GM12874 (cell line): ENCODE results near the gene MRPL24.

Experiments used
- TF ChIP-seq, protein P1 (sequence below): IDR thresholded peaks from 2 replicates; pipeline ENCODE4 v1.5.1; 2011; ENCODE audit warnings: low read depth, mild to moderate bottlenecking, control low read depth, low read length, moderate library complexity; ENCODE audit not compliant: insufficient read depth

MRPL24 gene

DNA sequence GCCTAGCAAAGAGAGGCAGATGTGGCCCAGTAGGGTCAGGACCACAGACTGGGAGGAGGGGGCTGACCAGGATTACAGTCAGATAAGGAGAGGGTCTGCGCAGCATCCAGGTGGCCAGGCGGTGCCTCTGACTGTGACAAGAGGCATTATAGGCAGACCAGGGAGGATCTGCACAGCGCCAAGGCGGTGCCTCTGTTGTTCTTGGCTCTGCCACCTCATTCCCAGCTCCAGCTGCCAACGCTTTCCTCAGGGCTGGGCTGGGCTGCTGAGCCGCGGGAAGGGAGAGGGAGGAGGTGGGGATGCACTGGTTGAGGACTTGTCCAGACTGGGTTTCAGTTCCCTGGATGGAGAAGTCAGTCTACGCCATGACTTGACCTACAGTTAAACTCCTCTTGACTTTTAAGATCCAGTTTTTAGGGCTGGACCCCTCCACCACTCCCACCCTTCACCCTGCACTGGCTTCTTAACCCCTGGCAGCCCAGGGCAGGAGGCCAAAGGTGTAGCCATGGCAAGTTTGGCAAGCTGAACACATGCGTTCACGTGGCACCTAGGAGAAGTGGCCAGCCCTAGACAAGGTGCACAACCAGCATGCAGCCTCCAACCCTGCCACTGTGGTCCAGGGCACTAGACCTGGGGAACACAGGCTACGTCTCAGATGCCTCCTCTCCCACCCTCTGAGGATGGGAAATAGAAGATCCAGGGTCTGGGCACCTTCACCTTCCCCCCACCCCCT is 31.0 kb downstream of the MRPL24 start:
- TF ChIP-seq, protein P1, sequence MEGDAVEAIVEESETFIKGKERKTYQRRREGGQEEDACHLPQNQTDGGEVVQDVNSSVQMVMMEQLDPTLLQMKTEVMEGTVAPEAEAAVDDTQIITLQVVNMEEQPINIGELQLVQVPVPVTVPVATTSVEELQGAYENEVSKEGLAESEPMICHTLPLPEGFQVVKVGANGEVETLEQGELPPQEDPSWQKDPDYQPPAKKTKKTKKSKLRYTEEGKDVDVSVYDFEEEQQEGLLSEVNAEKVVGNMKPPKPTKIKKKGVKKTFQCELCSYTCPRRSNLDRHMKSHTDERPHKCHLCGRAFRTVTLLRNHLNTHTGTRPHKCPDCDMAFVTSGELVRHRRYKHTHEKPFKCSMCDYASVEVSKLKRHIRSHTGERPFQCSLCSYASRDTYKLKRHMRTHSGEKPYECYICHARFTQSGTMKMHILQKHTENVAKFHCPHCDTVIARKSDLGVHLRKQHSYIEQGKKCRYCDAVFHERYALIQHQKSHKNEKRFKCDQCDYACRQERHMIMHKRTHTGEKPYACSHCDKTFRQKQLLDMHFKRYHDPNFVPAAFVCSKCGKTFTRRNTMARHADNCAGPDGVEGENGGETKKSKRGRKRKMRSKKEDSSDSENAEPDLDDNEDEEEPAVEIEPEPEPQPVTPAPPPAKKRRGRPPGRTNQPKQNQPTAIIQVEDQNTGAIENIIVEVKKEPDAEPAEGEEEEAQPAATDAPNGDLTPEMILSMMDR = no peak

DNA sequence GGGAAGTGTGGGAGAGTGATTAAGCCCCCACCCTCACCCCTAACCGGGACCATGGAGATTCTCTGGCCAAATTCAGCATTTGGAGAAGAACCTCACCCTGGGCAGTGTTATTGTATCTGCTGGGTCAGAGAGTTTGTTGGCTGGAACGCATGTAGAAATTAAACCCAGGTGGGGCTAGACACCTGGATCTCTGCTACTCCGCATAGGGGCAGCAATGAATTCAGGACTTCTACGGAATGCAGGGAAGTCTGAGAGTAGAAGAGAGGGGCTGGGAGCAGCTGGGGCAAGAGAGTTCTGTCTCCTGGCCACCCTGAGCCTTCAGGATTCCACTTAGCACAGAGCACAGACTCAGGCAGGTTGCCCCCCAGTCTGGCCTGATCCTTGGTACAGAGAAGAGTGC is 31.9 kb downstream of the MRPL24 start:
- TF ChIP-seq, protein P1 = no peak

DNA sequence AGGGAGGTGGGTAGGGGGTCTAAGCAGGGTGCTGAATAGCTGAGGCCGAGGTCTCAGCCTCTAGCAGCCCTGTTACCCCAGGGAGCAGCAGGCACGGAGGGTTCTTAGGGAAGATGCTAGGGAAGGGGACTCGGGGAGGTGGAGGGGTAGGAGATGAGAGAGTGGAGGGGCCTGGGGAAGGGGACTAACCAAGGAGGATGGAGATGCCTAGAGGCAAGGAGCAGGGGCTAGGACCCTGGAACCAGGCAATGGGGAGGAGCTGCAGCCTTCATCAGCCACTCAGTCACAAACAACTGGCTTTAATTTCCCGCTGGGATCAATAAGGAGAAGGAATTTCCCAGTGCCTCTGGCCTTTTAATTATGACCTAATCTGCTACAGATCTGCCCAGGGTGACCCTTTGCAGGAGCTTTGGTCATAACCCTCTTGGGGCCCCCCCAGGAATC is 32.6 kb downstream of the MRPL24 start:
- TF ChIP-seq, protein P1 = no peak

DNA sequence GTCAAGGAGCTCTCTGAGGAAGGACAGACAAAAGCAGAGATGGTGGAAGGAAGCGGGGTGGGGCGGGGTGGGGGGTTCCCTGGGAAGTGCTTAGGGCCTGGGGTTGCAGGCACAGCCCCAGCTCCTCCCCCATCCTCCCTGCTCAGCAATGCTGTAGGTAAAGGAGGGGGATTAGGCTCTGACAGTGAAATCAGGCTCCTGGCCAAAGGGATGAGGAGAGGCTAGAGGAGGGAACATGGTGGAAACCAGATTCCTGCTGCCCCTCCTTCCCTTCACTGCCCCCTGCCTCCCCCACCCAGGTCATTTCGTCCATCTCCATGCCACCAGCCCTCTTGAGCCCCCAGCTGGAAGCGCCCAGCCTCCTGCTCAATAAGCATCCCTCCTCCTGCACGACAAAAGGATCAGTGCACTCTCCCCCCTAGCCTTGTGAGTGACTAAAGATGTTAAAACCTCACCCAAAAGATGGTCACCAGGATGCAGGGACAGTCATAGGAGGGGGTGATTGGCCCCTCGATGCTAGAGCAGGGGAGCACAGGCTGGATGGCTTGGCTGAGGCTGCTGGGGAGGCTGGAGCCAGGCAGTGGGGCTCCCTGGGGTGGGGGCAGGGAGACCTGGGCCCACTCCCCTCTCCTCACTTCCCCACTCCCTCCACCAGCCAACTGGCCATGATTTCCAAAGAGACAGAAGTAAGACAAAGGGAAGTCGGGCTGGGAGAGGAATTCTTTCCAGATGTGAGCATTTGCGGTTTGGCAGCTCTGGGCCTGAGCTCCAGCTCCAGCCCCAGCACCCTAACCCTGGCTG is 33.3 kb downstream of the MRPL24 start:
- TF ChIP-seq, protein P1 = no peak

DNA sequence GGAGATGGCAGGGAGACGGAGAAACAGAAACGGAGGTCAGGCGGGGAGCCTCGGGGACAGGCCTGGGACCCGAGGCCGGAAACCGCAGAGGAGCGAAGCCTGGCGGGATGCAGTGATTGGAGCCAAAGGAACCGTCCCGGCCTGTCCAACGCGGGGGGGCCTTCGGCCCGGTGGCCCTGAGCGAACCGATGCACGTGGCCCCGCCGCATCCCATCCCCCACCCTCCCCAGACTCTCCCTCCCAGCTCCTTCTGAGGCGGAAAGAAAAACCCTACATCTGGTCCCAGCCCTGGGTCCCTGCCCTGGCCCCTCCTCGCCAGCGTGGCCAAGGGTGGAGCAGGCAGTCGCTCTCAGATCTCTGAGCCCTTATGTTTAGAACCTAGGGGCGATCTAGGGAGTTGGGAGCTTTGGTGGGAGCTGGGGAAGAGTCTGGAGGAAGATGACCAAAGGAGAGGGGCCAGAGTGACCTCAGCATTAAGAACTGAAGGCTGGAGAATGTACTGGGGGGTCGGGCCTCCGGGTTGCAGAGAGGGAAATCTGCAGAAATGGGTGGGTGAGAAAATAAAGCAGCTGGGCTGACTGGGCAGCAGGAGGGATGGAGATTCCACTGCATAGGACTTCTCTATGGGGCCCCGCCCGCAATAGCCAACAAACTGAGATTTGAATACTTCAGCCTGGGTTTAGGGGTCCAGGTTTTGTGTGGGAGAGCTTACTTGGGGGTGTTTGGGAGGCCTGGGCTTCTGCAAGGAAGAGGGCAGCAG is 34.1 kb downstream of the MRPL24 start:
- TF ChIP-seq, protein P1 = no peak

DNA sequence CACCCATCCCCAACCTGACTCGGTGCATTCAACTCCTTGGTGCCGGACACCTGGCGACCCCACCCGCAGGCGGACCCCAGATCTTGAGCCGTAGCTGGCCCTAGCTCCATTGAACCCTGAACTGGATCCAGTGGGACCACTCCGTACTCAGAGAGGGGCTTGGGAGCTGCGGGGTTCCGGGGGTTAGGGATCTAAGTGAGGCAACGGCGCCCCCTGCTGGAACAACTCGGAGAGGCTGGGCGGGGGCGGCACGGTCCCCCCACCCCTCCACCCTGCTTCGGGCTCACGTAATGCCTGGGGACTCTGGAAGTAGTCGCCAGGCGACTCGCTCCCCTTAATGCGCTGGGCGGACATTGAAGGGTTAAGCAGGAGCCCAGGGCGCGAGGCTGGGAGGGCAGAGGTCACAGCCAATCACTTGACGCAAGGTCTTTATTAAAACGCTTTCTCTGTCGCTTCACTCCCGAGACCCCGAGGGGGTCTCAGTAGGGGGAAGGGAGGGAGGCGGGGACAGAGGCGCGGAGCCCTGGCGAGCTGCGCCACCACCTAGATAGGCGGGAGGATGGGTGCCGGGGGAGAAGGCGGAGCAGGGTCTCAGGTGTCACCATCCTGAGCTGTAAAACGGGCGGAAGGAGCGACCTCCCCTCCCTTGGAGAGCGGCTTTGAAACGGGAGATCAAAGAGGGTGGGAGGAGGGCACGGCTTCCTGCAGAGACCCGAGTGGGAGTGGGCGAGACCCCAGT is 34.8 kb downstream of the MRPL24 start:
- TF ChIP-seq, protein P1 = peak; percentile 91
